ENCODE measurements around the gene SORL1. TPM values are rescaled to one million over a fixed set of nuclear protein-coding genes. Genes with fewer than 3 reads are reported as not detected.

Gene SORL1
- polyA plus RNA-seq, 1 donor from 2014 or later, result 6.5 TPM

DNA sequence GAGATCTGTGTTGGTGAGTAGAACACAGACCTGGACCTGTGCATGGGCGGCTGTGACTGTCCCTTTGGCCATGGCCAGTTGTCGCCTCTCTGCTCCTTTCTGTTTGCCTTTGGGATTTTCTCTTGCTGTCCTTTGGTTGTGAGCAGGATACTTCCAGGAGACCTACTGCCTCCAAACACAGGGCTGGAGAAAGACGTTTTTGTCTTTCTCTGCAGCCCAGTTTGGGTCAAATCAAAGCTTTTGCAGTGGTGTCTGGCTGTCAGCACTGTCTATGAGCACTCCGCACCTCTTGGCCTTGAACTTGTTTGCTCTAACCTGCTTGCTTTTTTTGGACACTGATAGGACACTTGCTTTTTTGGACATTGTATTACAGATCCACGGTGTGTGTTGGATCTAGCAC lies 109.6 kb downstream of the SORL1 start (continued):
- no peak for TF ChIP-seq CTCF (IDR thresholded peaks at IDR 0.05; ENCODE audit: poor library complexity, severe bottlenecking)

DNA sequence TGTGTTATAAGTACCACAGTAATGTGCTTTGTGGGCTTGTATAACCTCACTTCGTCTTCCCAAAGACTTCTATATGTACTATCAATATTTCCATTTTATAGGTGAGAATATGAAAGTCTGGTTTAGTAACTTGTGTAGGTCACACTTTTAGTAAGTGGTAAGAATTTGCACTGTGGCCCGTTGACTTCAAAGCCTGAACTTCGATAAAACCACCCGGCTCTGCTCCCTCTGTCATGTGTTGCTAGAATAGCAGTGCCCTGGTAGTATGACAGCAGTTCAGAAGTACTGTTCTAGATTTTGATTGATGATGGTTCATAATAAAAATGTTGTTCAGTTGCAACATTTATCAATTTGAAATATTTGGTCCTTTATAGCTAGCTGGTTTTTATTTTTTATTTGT lies 110.9 kb downstream of the SORL1 start:
- Histone ChIP-seq H3K4me3 (ENCODE audit: low read length) (no peak overlapping the region), H3K36me3 (ENCODE audit: insufficient read depth, low read length) (no peaks in the 10 kb centered on the region), H3F3A (ENCODE audit: insufficient read depth, low read length, poor library complexity, severe bottlenecking) (no peaks in the 10 kb centered on the region), H3K4me2 (ENCODE audit: low read length) (no peak overlapping the region), H3K9me2 (ENCODE audit: insufficient read depth, low read length) (no peaks in the 10 kb centered on the region), H3K27ac (ENCODE audit: low read length) (no peak overlapping the region), H4K20me1 (ENCODE audit: insufficient read depth) (no peaks in the 10 kb centered on the region), H3K9me3 (ENCODE audit: low read length) (no peaks in the 10 kb centered on the region), H3K79me2 (replicated peaks; ENCODE audit: insufficient read depth, low read length) (no peaks in the 10 kb centered on the region), H2AFZ (ENCODE audit: low read depth, low read length) (no peak overlapping the region), H3K9ac (ENCODE audit: low read length) (no peak overlapping the region), H3K27me3 (ENCODE audit: insufficient read depth, low read depth, low read length) (no peaks in the 10 kb centered on the region)
- TF ChIP-seq TAF1 (IDR thresholded peaks at IDR 0.05; ENCODE audit: low read depth) (no peak), RAD21 (conservative IDR thresholded peaks at IDR 0.05) (no peak), EZH2 (IDR thresholded peaks at IDR 0.05; ENCODE audit: borderline replicate concordance, insufficient read depth, low read length, poor library complexity, severe bottlenecking) (no peak), MXI1 (conservative IDR thresholded peaks at IDR 0.05; ENCODE audit: poor library complexity, severe bottlenecking) (no peak), SMC3 (conservative IDR thresholded peaks at IDR 0.05; ENCODE audit: poor library complexity) (no peak)
- TF ChIP-seq, protein P1, sequence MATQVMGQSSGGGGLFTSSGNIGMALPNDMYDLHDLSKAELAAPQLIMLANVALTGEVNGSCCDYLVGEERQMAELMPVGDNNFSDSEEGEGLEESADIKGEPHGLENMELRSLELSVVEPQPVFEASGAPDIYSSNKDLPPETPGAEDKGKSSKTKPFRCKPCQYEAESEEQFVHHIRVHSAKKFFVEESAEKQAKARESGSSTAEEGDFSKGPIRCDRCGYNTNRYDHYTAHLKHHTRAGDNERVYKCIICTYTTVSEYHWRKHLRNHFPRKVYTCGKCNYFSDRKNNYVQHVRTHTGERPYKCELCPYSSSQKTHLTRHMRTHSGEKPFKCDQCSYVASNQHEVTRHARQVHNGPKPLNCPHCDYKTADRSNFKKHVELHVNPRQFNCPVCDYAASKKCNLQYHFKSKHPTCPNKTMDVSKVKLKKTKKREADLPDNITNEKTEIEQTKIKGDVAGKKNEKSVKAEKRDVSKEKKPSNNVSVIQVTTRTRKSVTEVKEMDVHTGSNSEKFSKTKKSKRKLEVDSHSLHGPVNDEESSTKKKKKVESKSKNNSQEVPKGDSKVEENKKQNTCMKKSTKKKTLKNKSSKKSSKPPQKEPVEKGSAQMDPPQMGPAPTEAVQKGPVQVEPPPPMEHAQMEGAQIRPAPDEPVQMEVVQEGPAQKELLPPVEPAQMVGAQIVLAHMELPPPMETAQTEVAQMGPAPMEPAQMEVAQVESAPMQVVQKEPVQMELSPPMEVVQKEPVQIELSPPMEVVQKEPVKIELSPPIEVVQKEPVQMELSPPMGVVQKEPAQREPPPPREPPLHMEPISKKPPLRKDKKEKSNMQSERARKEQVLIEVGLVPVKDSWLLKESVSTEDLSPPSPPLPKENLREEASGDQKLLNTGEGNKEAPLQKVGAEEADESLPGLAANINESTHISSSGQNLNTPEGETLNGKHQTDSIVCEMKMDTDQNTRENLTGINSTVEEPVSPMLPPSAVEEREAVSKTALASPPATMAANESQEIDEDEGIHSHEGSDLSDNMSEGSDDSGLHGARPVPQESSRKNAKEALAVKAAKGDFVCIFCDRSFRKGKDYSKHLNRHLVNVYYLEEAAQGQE (IDR thresholded peaks at IDR 0.05; ENCODE audit: borderline replicate concordance), result no peak

- Histone ChIP-seq H3K9me2 (ENCODE audit: insufficient read depth, low read length) (no peaks in the 10 kb centered on the region), H3K27ac (ENCODE audit: low read length) (no peak overlapping the region), H3F3A (ENCODE audit: insufficient read depth, low read length, poor library complexity, severe bottlenecking) (no peaks in the 10 kb centered on the region), H3K4me3 (ENCODE audit: low read length) (no peak overlapping the region), H3K9me3 (ENCODE audit: low read length) (no peaks in the 10 kb centered on the region), H3K27me3 (ENCODE audit: insufficient read depth, low read depth, low read length) (no peaks in the 10 kb centered on the region), H3K36me3 (ENCODE audit: insufficient read depth, low read length) (no peaks in the 10 kb centered on the region), H3K79me2 (replicated peaks; ENCODE audit: insufficient read depth, low read length) (no peaks in the 10 kb centered on the region), H3K9ac (ENCODE audit: low read length) (no peak overlapping the region), H2AFZ (ENCODE audit: low read depth, low read length) (no peak overlapping the region), H4K20me1 (ENCODE audit: insufficient read depth) (no peaks in the 10 kb centered on the region), H3K4me2 (ENCODE audit: low read length) (no peak overlapping the region)
- TF ChIP-seq EP300 (conservative IDR thresholded peaks at IDR 0.05; ENCODE audit: poor library complexity, severe bottlenecking) (no peak), EZH2 (IDR thresholded peaks at IDR 0.05; ENCODE audit: borderline replicate concordance, insufficient read depth, low read length, poor library complexity, severe bottlenecking) (no peak), CTCF (IDR thresholded peaks at IDR 0.05; ENCODE audit: poor library complexity, severe bottlenecking) (no peak), RAD21 (conservative IDR thresholded peaks at IDR 0.05) (no peak), POLR2AphosphoS5 (IDR thresholded peaks at IDR 0.05) (no peak), TAF1 (IDR thresholded peaks at IDR 0.05; ENCODE audit: low read depth) (no peak), SMC3 (conservative IDR thresholded peaks at IDR 0.05; ENCODE audit: poor library complexity) (no peak)
- TF ChIP-seq, protein P1 (IDR thresholded peaks at IDR 0.05; ENCODE audit: borderline replicate concordance), result no peak
These were observed 112.0 kb downstream of the SORL1 start for GRCh38 chr11:121563900-121564822.

Data from neural cell (in vitro differentiated cells).